Adrenal gland (tissue), 12 donors: Measurements from ENCODE around the gene WWOX. TPM values are rescaled to one million over a fixed set of nuclear protein-coding genes. Genes with fewer than 3 reads are reported as not detected.

Source experiments
- DNase-seq, 7 donors: peaks; one replicate each; pipeline ENCODE4 v3.0.0-alpha.2; 2019 to 2020
- H3K27ac ChIP-seq, 5 donors: fragments of 200-600 bp; sonication (generic) in 4 of 5; 1 replicate in 3 of 5; 2 replicates in 2 of 5; pipeline versions ENCODE4 v1.5.1 to v1.8.0; 2016 to 2020; ENCODE audit warnings: mild to moderate bottlenecking in 1 of 5
- H3K27me3 ChIP-seq: fragments of 200-600 bp; 2 replicates; pipeline ENCODE4 v1.8.0; 2021
- H3K36me3 ChIP-seq, 2 donors: fragments of 200-600 bp; replicated peaks in 1 of 2; 1 replicate in 1 of 2; 2 replicates in 1 of 2; pipeline versions ENCODE4 v1.5.1 to v1.8.0; 2018 to 2022
- H3K4me1 ChIP-seq, 2 donors: fragments of 200-600 bp; replicated peaks in 1 of 2; 1 replicate in 1 of 2; 2 replicates in 1 of 2; pipeline versions ENCODE4 v1.5.1 to v1.8.0; 2018 to 2021
- H3K4me3 ChIP-seq, 4 donors: fragments of 200-600 bp; sonication (generic) in 3 of 4; one replicate each; pipeline ENCODE4 v1.5.1; 2016 to 2018
- H3K9me3 ChIP-seq, 3 donors: fragments of 200-600 bp; sonication (generic) in 1 of 3; replicated peaks in 1 of 3; 1 replicate in 2 of 3; 2 replicates in 1 of 3; pipeline versions ENCODE4 v1.5.1 to v1.8.0; 2016 to 2021
- CTCF ChIP-seq, 6 experiments: fragments of 450-650 bp in 4 of 6; fragments of 200-600 bp in 2 of 6; sonication (generic) in 1 of 6; IDR thresholded peaks; 1 replicate in 5 of 6; 2 replicates in 1 of 6; pipeline versions ENCODE4 v1.5.1 to v1.8.0; 2016 to 2021; ENCODE audit warnings: antibody characterized with exemption in 6 of 6, mild to moderate bottlenecking in 2 of 6, moderate library complexity in 1 of 6
- POLR2A ChIP-seq, 2 donors: fragments of 450-650 bp; IDR thresholded peaks; one replicate each; pipeline ENCODE4 v1.6.1; 2017; ENCODE audit warnings: antibody characterized with exemption in 2 of 2, mild to moderate bottlenecking in 2 of 2, moderate library complexity in 1 of 2
- WGBS, 4 donors: extraction: QIAGEN DNeasy Blood & Tissue Kit in 2 of 4; methylation state at CpG; one replicate each; pipeline versions ENCODE4 v1.1.5 to v1.1.7; 2013 to 2017; 5-methylcytosine and 5-hydroxymethylcytosine counted together
- intact Hi-C, 2 donors: fragments of 100-400 bp; cut with DNase I; formaldehyde crosslinking; loops; one replicate each; pipeline versions ENCODE4 v1.14.1 to v1.15.0; 2022 to 2023
- polyA plus RNA-seq, 3 donors: library from polyadenylated mRNA; stranded (reverse); fragments of 200-250 nt in 2 of 3; fragments of 350-450 nt in 1 of 3; fragmentation: Illumina TruSeq in 1 of 3; extraction: RNeasy Lipid Tissue Mini Kit (QIAGEN cat#74804) in 1 of 3; gene quantifications; one replicate each; pipeline ENCODE4 v1.2.3, GENCODE V29; 2013 to 2014
- total RNA-seq, 9 donors: library from RNA; depleted of rRNA in 4 of 9; stranded (reverse); fragments of >200 nt in 4 of 9; fragments of 120-200 nt in 1 of 9; fragmentation: NEBNext Ultra II Directional in 1 of 9; extraction: Animal tissue kit (Norgen Biotek cat#: 25700) in 1 of 9; gene quantifications; one replicate each; pipeline versions ENCODE4 v1.1.0 to v1.2.4, GENCODE V29; 2013 to 2023
- donor health status: healthy with polysubstance abuse.
- donor health status: Bipolar disorder and iron deficiency.
- donor health status: DM: yes; HTN: yes; CAD: no.
- donor health status: DM: no; HTN: no; CAD: no.
- donor health status: DM: no; HTN: no; CAD: no.
- donor health status: DM: yes; HTN: yes; CAD: no.

The WWOX gene
- total and polyA plus RNA-seq, 12 donors = 11.8 to 74.6 (median 20.5) TPM

- Histone ChIP-seq H3K36me3 (no peaks in the 10 kb centered on the region), H3K4me3 (no peak overlapping the region), H3K27me3 (no peaks in the 10 kb centered on the region), H3K27ac (no peak overlapping the region), H3K4me1 (no peaks in the 10 kb centered on the region), H3K9me3 (no peaks in the 10 kb centered on the region)
- 75 to 91% (median 80%) methylated on average over 7 of the region's 7 CpGs for WGBS, 4 donors
- no peak for DNase-seq
- intact Hi-C loops = no loop called here
- TF ChIP-seq CTCF (IDR thresholded peaks at IDR 0.05) (no peak), POLR2A (IDR thresholded peaks at IDR 0.05) (no peak)
Observed at GRCh38 chr16:79008869-79009179, 909.4 kb downstream of the WWOX start.

- no peak overlapping the region for H3K27ac ChIP-seq
- no peak overlapping the region for H3K4me3 ChIP-seq
- intact Hi-C loops = no loop called here
- H3K36me3 ChIP-seq = no peaks in the 10 kb centered on the region
- no peaks in the 10 kb centered on the region for H3K9me3 ChIP-seq
- TF ChIP-seq CTCF (IDR thresholded peaks at IDR 0.05) = no peak
- DNase-seq = no peak
- H3K4me1 ChIP-seq = no peaks in the 10 kb centered on the region
- H3K27me3 ChIP-seq = no peaks in the 10 kb centered on the region
- WGBS, 4 donors = 87 to 92% (median 89%) methylated on average over 4 of the region's 4 CpGs
Observed at GRCh38 chr16:79009896-79010295, 910.4 kb downstream of the WWOX start.

- TF ChIP-seq CTCF (IDR thresholded peaks at IDR 0.05) (no peak), POLR2A (IDR thresholded peaks at IDR 0.05) (no peak)
- no peaks in the 10 kb centered on the region for H3K4me1 ChIP-seq
- H3K27me3 ChIP-seq = no peaks in the 10 kb centered on the region
- H3K4me3 ChIP-seq = no peak overlapping the region
- WGBS, 4 donors = 95 to 98% (median 96%) methylated on average over 3 of the region's 3 CpGs
- H3K27ac ChIP-seq = no peak overlapping the region
- no peaks in the 10 kb centered on the region for H3K36me3 ChIP-seq
- DNase-seq = no peak
- intact Hi-C loops = no loop called here
- no peaks in the 10 kb centered on the region for H3K9me3 ChIP-seq
Observed at GRCh38 chr16:79011282-79011681, 911.8 kb downstream of the WWOX start.

GRCh38 chr16:79012671-79013434 lies 913.4 kb downstream of the WWOX start:
- TF ChIP-seq CTCF (IDR thresholded peaks at IDR 0.05) = no peak
- Histone ChIP-seq H3K9me3 (no peaks in the 10 kb centered on the region), H3K4me3 (no peak overlapping the region), H3K4me1 (no peaks in the 10 kb centered on the region), H3K36me3 (no peaks in the 10 kb centered on the region), H3K27me3 (no peaks in the 10 kb centered on the region), H3K27ac (no peak overlapping the region)
- intact Hi-C loops = no loop called here
- no peak for DNase-seq
- WGBS, 4 donors = 76 to 87% (median 77%) methylated on average over 14 to 15 of the region's 15 CpGs
